ENCODE data around the gene MEGF8.
A peak's percentile ranks its signal among the peaks of the same experiment; 100 is the strongest.
"Not testable (repeated sequence)": the region's sequence is repeated elsewhere in the genome, so short reads cannot be mapped to it uniquely, and the experiment has no call there.

MEGF8 gene

DNA sequence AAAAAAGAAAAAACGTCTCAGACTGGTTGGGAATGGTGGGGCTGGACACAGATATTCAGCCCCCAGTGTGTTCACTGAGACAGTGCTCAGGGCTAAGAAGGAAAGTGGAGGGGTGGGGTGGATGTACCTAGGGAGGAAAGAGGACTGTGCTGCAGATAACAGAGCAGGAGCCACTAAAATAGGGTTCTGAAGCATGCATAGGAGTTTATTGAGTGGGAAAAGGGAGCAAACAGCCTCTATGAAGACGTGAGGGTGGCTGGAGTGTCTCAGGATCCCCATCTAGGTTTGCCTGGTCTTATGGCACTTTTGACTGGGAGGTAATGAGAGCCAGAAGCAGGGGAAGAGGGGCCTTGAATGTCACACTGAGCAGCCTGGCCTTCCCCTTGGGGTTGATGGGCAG is 3.4 kb downstream of the MEGF8 start:
- DNase-seq (ENCODE audit: low spot score in 2 of 2) = no peak
- no peaks in the 10 kb centered on the region for H3K9me3 Mint-ChIP-seq
- no peak for ATAC-seq
- H3K4me3 Mint-ChIP-seq = no peak overlapping the region
- peaks cover 31% of the 10 kb centered on the region for H3K4me1 Mint-ChIP-seq
- H3K36me3 Mint-ChIP-seq = peaks cover 13% of the 10 kb centered on the region
- H3K27ac Mint-ChIP-seq = no peak overlapping the region

- ATAC-seq (no peak), DNase-seq (ENCODE audit: low spot score in 2 of 2) (no peak)
- peaks cover 7% of the 10 kb centered on the region for H3K36me3 Mint-ChIP-seq
- H3K9me3 Mint-ChIP-seq = no peaks in the 10 kb centered on the region
- no peak overlapping the region for H3K4me3 Mint-ChIP-seq
- peak overlapping the region; percentile 71 for H3K27ac Mint-ChIP-seq
- H3K4me1 Mint-ChIP-seq = peaks cover 23% of the 10 kb centered on the region
Observed at GRCh38 chr19:42330241-42330711, 4.8 kb downstream of the MEGF8 start.

DNA sequence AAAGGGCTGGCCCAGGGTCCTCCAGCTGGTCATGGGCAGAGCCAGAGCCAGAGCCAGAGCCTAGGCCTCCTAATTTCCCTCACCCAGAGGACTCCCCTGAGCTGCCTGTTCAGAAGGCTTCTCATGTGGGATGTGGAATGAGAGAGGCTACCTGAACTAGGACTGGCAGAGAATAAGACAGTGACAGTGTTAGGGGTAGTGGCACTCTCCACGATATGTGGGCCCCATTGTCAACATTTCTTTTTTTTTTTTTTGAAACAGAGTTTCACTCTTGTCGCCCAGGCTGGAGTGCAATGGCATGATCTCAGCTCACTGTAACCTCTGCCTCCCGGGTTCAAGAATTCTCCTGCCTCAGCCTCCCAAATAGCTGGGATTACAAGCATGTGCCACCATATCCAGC is 5.9 kb downstream of the MEGF8 start:
- H3K36me3 Mint-ChIP-seq; H3K4me3 Mint-ChIP-seq; H3K27ac Mint-ChIP-seq; H3K9me3 Mint-ChIP-seq; DNase-seq (ENCODE audit: low spot score in 2 of 2): not testable (repeated sequence)
- peak; percentile 17 for ATAC-seq
- peaks cover 23% of the 10 kb centered on the region for H3K4me1 Mint-ChIP-seq

- no peak overlapping the region for H3K27ac Mint-ChIP-seq
- no peak overlapping the region for H3K4me3 Mint-ChIP-seq
- H3K9me3 Mint-ChIP-seq = no peaks in the 10 kb centered on the region
- DNase-seq (ENCODE audit: low spot score in 2 of 2) (no peak), ATAC-seq (no peak)
- H3K36me3 Mint-ChIP-seq = no peaks in the 10 kb centered on the region
- peaks cover 20% of the 10 kb centered on the region for H3K4me1 Mint-ChIP-seq
Observed at GRCh38 chr19:42332059-42332458, 6.6 kb downstream of the MEGF8 start.

DNA sequence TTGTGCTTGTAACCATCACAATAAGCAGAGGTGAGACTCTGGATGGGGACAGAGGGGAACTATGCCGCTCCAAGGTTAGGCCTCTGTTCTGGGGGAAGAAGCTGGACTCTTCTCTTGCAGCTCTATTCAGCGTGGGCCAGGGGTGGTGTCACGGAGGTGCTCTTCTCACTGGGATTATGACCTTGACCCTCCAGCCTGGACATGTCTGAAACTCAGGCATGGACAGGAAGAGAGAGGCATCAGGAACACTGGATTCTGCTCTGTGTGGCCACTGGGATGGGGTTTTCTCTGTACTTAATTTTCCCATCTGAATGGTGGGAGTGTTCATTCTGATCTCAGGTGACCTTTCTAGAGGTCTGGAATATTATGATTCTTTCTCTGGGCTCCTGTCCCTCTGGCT is 7.6 kb downstream of the MEGF8 start:
- peaks cover 11% of the 10 kb centered on the region for H3K4me1 Mint-ChIP-seq
- DNase-seq (ENCODE audit: low spot score in 2 of 2) = no peak
- no peak for ATAC-seq
- H3K36me3 Mint-ChIP-seq = peaks cover 2% of the 10 kb centered on the region
- peak overlapping the region; percentile 21 for H3K27ac Mint-ChIP-seq
- H3K9me3 Mint-ChIP-seq = no peaks in the 10 kb centered on the region
- H3K4me3 Mint-ChIP-seq = no peak overlapping the region

- peaks cover 9% of the 10 kb centered on the region for H3K36me3 Mint-ChIP-seq
- ATAC-seq (no peak), DNase-seq (ENCODE audit: low spot score in 2 of 2) (no peak)
- H3K4me1 Mint-ChIP-seq = peaks cover under 1% of the 10 kb centered on the region
- peak overlapping the region; percentile 21 for H3K27ac Mint-ChIP-seq
- no peak overlapping the region for H3K4me3 Mint-ChIP-seq
- H3K9me3 Mint-ChIP-seq = no peaks in the 10 kb centered on the region
Observed at GRCh38 chr19:42333975-42334696, 8.7 kb downstream of the MEGF8 start.

DNA sequence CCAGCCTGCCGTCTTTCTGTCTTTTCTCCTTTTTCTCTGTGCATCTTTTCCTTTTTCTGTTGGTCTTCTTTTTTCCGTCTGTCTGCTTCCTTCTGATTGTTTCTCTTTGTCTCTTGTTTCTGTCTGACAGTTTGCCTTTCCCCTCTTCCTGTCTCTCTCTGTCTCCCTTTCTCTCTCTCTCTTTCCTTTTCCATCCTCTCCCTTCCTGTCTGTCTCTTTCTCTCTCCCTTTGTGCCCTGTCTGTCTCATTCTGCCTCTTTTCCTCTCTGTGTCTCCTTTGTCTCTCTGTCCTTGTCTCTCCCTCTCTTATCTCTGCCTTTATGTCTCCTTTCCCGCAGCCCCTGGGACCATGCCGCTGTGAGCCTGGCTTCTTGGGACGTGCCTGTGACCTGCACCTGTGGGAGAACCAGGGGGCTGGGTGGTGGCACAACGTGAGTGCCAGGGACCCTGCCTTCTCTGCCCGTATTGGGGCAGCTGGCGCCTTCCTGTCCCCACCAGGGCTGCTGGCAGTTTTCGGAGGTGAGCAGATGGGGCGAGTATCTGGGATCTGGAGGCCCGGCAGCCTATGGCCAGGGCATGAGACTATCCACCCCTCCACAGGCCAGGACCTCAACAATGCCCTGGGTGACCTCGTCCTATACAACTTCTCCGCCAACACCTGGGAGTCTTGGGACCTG is 9.4 kb downstream of the MEGF8 start:
- no peak for ATAC-seq
- Mint-ChIP-seq H3K36me3 (peaks cover 9% of the 10 kb centered on the region), H3K4me3 (no peak overlapping the region), H3K9me3 (no peaks in the 10 kb centered on the region), H3K4me1 (no peaks in the 10 kb centered on the region), H3K27ac (no peak overlapping the region)
- no peak for DNase-seq (ENCODE audit: low spot score in 2 of 2)

GRCh38 chr19:42335374-42335936 is 10.0 kb downstream of the MEGF8 start:
- Mint-ChIP-seq H3K9me3 (no peaks in the 10 kb centered on the region), H3K36me3 (peaks cover 9% of the 10 kb centered on the region), H3K4me3 (no peak overlapping the region), H3K27ac (no peak overlapping the region), H3K4me1 (no peaks in the 10 kb centered on the region)
- ATAC-seq (no peak), DNase-seq (ENCODE audit: low spot score in 2 of 2) (no peak)

DNA sequence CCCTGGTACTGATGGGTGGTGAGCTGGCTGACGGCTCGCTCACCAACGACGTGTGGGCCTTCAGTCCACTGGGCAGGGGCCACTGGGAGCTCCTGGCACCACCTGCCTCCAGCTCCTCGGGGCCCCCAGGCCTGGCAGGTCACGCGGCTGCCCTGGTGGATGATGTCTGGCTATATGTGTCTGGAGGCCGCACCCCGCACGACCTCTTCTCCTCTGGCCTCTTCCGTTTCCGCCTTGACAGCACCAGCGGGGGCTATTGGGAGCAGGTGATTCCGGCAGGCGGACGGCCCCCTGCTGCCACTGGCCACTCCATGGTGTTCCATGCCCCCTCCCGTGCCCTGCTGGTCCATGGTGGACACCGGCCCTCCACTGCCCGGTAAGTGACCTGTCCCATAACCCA is 10.5 kb downstream of the MEGF8 start:
- no peaks in the 10 kb centered on the region for H3K4me1 Mint-ChIP-seq
- no peak overlapping the region for H3K27ac Mint-ChIP-seq
- ATAC-seq = no peak
- H3K9me3 Mint-ChIP-seq = no peaks in the 10 kb centered on the region
- no peak overlapping the region for H3K4me3 Mint-ChIP-seq
- DNase-seq (ENCODE audit: low spot score in 2 of 2) = no peak
- peaks cover 9% of the 10 kb centered on the region for H3K36me3 Mint-ChIP-seq

- not testable (repeated sequence) for H3K4me3 Mint-ChIP-seq; ATAC-seq; H3K9me3 Mint-ChIP-seq; H3K27ac Mint-ChIP-seq; H3K4me1 Mint-ChIP-seq; DNase-seq (ENCODE audit: low spot score in 2 of 2)
- H3K36me3 Mint-ChIP-seq = peaks cover 20% of the 10 kb centered on the region
Observed at GRCh38 chr19:42339126-42339860, 13.9 kb downstream of the MEGF8 start.

- not testable (repeated sequence) for H3K9me3 Mint-ChIP-seq; H3K4me3 Mint-ChIP-seq; DNase-seq (ENCODE audit: low spot score in 2 of 2); H3K27ac Mint-ChIP-seq; ATAC-seq; H3K4me1 Mint-ChIP-seq
- H3K36me3 Mint-ChIP-seq = peaks cover 23% of the 10 kb centered on the region
Observed at GRCh38 chr19:42339922-42340321, 14.5 kb downstream of the MEGF8 start.

- H3K36me3 Mint-ChIP-seq = peaks cover 18% of the 10 kb centered on the region
- H3K9me3 Mint-ChIP-seq = no peaks in the 10 kb centered on the region
- ATAC-seq (peak; percentile 37), DNase-seq (ENCODE audit: low spot score in 2 of 2) (no peak)
- no peak overlapping the region for H3K27ac Mint-ChIP-seq
- H3K4me1 Mint-ChIP-seq = no peaks in the 10 kb centered on the region
- H3K4me3 Mint-ChIP-seq = no peak overlapping the region
Observed at GRCh38 chr19:42343344-42344110, 18.1 kb downstream of the MEGF8 start.

GRCh38 chr19:42344336-42344893 is 19.0 kb downstream of the MEGF8 start:
- Mint-ChIP-seq H3K4me1 (no peaks in the 10 kb centered on the region), H3K9me3 (no peaks in the 10 kb centered on the region), H3K27ac (no peak overlapping the region), H3K36me3 (peaks cover 16% of the 10 kb centered on the region), H3K4me3 (no peak overlapping the region)
- ATAC-seq (no peak), DNase-seq (ENCODE audit: low spot score in 2 of 2) (no peak)

DNA sequence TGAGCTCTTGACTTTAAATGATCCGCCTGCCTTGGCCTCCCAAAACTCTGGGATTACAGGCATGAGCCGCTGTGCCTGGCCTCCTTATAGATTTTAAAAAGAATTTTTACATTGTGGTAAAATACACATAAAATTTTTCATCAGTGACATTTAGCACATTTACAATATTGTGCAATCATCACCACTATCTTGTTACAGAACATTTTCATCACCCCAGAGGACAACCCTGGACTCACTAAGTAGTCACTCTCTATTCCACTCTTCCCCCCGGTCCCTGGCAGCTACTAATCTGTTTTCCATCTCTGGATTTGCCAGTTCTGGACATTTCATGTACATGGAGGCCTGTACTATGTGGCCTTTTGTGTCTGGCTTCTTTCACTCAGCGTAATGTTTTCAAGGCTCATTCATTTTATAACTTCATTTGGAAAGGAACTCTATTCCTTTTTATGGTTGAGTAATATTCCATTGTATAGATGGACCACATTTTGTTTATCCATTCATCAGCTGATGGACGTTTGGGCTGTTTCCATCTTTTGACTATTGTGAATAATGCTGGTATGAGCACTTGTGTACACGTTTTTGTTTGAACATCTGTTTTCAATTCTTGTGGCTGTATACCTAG is 19.9 kb downstream of the MEGF8 start:
- DNase-seq (ENCODE audit: low spot score in 2 of 2) (no peak), ATAC-seq (no peak)
- H3K9me3 Mint-ChIP-seq = no peaks in the 10 kb centered on the region
- no peak overlapping the region for H3K27ac Mint-ChIP-seq
- peaks cover 16% of the 10 kb centered on the region for H3K36me3 Mint-ChIP-seq
- no peak overlapping the region for H3K4me3 Mint-ChIP-seq
- no peaks in the 10 kb centered on the region for H3K4me1 Mint-ChIP-seq
